Measurements from ENCODE around the gene FBF1. TPM values are rescaled to one million over a fixed set of nuclear protein-coding genes. Genes with fewer than 3 reads are reported as not detected.

FBF1 gene
- total and polyA plus RNA-seq, 9 of the 15 experiments (the other 6 are each of a cell fraction or from before 2014, with no cell fraction given), result 0.46 to 14.9 (median 7.5) TPM

- ATAC-seq, result no peak
Observed at GRCh38 chr17:75942473-75942872, 1.6 kb upstream of the FBF1 start.

More at GRCh38 chr17:75942473-75942872, 1.6 kb upstream of the FBF1 start:
- intact Hi-C loops (cut with micrococcal nuclease) (loop anchor here (5.0 kb wide), 1 partner anchor 35 kb away; the partner anchor contains the start of genes ACOX1 and TEN1), in situ Hi-C loops (cut with MboI) (no loop called here)
- DNase-seq (ENCODE audit: extremely low read depth in 1 of 4, low spot score in 3 of 4) (no peak), FAIRE-seq (no peak)
- Histone ChIP-seq H3K79me2 (ENCODE audit: control insufficient read depth, insufficient read depth, low read length) (peaks cover 6% of the 10 kb centered on the region; the same call in 1 of the 3 replicates), H3K4me2 (ENCODE audit: insufficient read depth, low read length) (no peak overlapping the region), H3K9me1 (ENCODE audit: control insufficient read depth, insufficient read depth, low read length) (no peaks in the 10 kb centered on the region), H3K27me3 (ENCODE audit: control insufficient read depth in 2 of 2, insufficient read depth in 2 of 2, low read length in 2 of 2) (no peaks in the 10 kb centered on the region), H3K9me3 (replicated peaks; ENCODE audit: control insufficient read depth, insufficient read depth, low read depth, low read length) (no peaks in the 10 kb centered on the region), H4K20me1 (replicated peaks; ENCODE audit: control insufficient read depth, insufficient read depth, low read length) (no peaks in the 10 kb centered on the region), H3K4me3 (no peak overlapping the region), H3K9ac (ENCODE audit: insufficient read depth in 1 of 2, low read depth in 2 of 2, low read length in 2 of 2) (no peak overlapping the region), H3K4me1 (replicated peaks in 1 of 2; ENCODE audit: control insufficient read depth in 2 of 2, insufficient read depth in 2 of 2, low read length in 2 of 2) (peaks cover 0 to 13% of the 10 kb centered on the region in 2 experiments; a peak in 3 of 5 replicates), H3K27ac (ENCODE audit: extremely low read depth, low read depth, low read length) (no peak overlapping the region), H3K36me3 (ENCODE audit: control insufficient read depth, insufficient read depth, low read length) (peaks cover 12% of the 10 kb centered on the region; the same call in 1 of the 3 replicates), H2AFZ (ENCODE audit: low read depth, low read length) (no peak overlapping the region)
- TF ChIP-seq, protein P1, sequence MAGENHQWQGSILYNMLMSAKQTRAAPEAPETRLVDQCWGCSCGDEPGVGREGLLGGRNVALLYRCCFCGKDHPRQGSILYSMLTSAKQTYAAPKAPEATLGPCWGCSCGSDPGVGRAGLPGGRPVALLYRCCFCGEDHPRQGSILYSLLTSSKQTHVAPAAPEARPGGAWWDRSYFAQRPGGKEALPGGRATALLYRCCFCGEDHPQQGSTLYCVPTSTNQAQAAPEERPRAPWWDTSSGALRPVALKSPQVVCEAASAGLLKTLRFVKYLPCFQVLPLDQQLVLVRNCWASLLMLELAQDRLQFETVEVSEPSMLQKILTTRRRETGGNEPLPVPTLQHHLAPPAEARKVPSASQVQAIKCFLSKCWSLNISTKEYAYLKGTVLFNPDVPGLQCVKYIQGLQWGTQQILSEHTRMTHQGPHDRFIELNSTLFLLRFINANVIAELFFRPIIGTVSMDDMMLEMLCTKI (IDR thresholded peaks at IDR 0.05; ENCODE audit: partially characterized antibody), result no peak
- TF ChIP-seq ZNF146 (CRISPR knock-in tag; IDR thresholded peaks at IDR 0.05; ENCODE audit: unreplicated experiment) (no peak), MCM3 (IDR thresholded peaks at IDR 0.05) (no peak), PRMT5 (CRISPR knock-in tag; IDR thresholded peaks at IDR 0.05) (no peak), ARNT (IDR thresholded peaks at IDR 0.05) (no peak), CAMTA2 (CRISPR knock-in tag; conservative IDR thresholded peaks at IDR 0.05) (no peak), MAFK (IDR thresholded peaks at IDR 0.05; ENCODE audit: low read length) (no peak), ZNF311 (CRISPR knock-in tag; IDR thresholded peaks at IDR 0.05) (no peak), TEAD2 (tag; IDR thresholded peaks at IDR 0.05) (no peak), IFI16 (CRISPR knock-in tag; IDR thresholded peaks at IDR 0.05) (no peak), E2F5 (CRISPR knock-in tag; IDR thresholded peaks at IDR 0.05) (no peak), MXI1 (IDR thresholded peaks at IDR 0.05; ENCODE audit: low read depth, low read length) (no peak), SNAPC5 (CRISPR knock-in tag; IDR thresholded peaks at IDR 0.05) (no peak)
- TF ChIP-seq, protein P2, sequence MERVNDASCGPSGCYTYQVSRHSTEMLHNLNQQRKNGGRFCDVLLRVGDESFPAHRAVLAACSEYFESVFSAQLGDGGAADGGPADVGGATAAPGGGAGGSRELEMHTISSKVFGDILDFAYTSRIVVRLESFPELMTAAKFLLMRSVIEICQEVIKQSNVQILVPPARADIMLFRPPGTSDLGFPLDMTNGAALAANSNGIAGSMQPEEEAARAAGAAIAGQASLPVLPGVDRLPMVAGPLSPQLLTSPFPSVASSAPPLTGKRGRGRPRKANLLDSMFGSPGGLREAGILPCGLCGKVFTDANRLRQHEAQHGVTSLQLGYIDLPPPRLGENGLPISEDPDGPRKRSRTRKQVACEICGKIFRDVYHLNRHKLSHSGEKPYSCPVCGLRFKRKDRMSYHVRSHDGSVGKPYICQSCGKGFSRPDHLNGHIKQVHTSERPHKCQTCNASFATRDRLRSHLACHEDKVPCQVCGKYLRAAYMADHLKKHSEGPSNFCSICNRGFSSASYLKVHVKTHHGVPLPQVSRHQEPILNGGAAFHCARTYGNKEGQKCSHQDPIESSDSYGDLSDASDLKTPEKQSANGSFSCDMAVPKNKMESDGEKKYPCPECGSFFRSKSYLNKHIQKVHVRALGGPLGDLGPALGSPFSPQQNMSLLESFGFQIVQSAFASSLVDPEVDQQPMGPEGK (CRISPR knock-in tag; IDR thresholded peaks at IDR 0.05; ENCODE audit: borderline replicate concordance), result no peak
- TF ChIP-seq, protein P3, sequence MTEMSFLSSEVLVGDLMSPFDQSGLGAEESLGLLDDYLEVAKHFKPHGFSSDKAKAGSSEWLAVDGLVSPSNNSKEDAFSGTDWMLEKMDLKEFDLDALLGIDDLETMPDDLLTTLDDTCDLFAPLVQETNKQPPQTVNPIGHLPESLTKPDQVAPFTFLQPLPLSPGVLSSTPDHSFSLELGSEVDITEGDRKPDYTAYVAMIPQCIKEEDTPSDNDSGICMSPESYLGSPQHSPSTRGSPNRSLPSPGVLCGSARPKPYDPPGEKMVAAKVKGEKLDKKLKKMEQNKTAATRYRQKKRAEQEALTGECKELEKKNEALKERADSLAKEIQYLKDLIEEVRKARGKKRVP (CRISPR knock-in tag; IDR thresholded peaks at IDR 0.05), result no peak
- BruUV-seq (replicated peaks), result no TSS peak
- POLR2A ChIA-PET, result interaction anchor here (1.3 to 1.8 kb wide), 2 partner anchors 34 to 162 kb away, joined by 3 to 4 read pairs; no protein-coding TSS in a partner anchor
- WGBS (ENCODE audit: insufficient coverage, low coverage, missing lambda C conversion rate), result 61% methylated on average over 4 of the region's 4 CpGs
- CTCF ChIA-PET (ENCODE audit: low intra/inter-chr PET ratio), result no interaction called here
